AG04450 (cell line): ENCODE data around the gene TEX264. TPM values are rescaled to one million over a fixed set of nuclear protein-coding genes. Genes with fewer than 3 reads are reported as not detected.

Source experiments
- CTCF ChIA-PET: fragments of 300-600, 350-600 bp; formaldehyde crosslinking; extraction: SDS; loops from one replicate; lab custom pipeline; 2022; ENCODE audit warnings: antibody characterized with exemption, inconsistent platforms; lab: Charles Lee
- POLR2A ChIA-PET: fragments of 350-600 bp; formaldehyde crosslinking; extraction: SDS; loops from one replicate; lab custom pipeline; 2021; ENCODE audit warnings: antibody characterized with exemption, inconsistent platforms; lab: Yijun Ruan, JAX
- DNase-seq: peaks from one replicate; pipeline ENCODE4 v3.0.0-alpha.2; 2011; ENCODE audit warnings: low read depth, low spot score
- H3K27ac ChIP-seq: one replicate; pipeline ENCODE4 v1.5.1; 2012; ENCODE audit warnings: low read depth, low read length, control low read depth
- H3K27me3 ChIP-seq: one replicate; pipeline ENCODE4 v1.6.0; 2012; ENCODE audit warnings: low read length; ENCODE audit not compliant: control insufficient read depth, insufficient read depth
- H3K4me3 ChIP-seq: 2 replicates; pipeline ENCODE4 v1.5.1; 2011; ENCODE audit warnings: mild to moderate bottlenecking, low read depth, low read length, control low read depth
- H3K9me3 ChIP-seq: 2 replicates; pipeline ENCODE4 v1.5.1; 2012; ENCODE audit warnings: low read length; ENCODE audit not compliant: control insufficient read depth, insufficient read depth
- CTCF ChIP-seq: IDR thresholded peaks from 2 replicates; pipeline ENCODE4 v1.5.1; 2011; ENCODE audit warnings: low read depth, low read length, control low read depth, inconsistent platforms
- polyA plus RNA-seq: library from polyadenylated mRNA; depleted of rRNA; stranded (reverse); fragments of >200 nt; gene quantifications from 2 replicates; pipeline ENCODE4 v1.2.3, GENCODE V29; 2011

TEX264 gene
- polyA plus RNA-seq, 1 experiment = 40.6 TPM

GRCh38 chr3:51691021-51691420, 20.0 kb downstream of the TEX264 start:
- CTCF ChIA-PET = interaction anchor here (2.2 kb wide), 1 partner anchor 9 kb away, joined by 6 read pairs; no protein-coding TSS in a partner anchor
- no peak for TF ChIP-seq CTCF

GRCh38 chr3:51691949-51692348, 20.9 kb downstream of the TEX264 start:
- ChIA-PET CTCF (interaction anchor here (0.5 to 2.2 kb wide), 3 partner anchors 10 to 199 kb away, joined by 4 to 6 read pairs (median 4); no protein-coding TSS in a partner anchor), POLR2A (interaction anchor here (0.6 kb wide), 1 partner anchor 183 kb away, joined by 9 read pairs; no protein-coding TSS in a partner anchor)
- no peaks in the 10 kb centered on the region for H3K27me3 ChIP-seq
- no peak overlapping the region for H3K4me3 ChIP-seq
- no peak overlapping the region for H3K27ac ChIP-seq
- DNase-seq = no peak
- H3K9me3 ChIP-seq = no peaks in the 10 kb centered on the region
- TF ChIP-seq CTCF = no peak

More at GRCh38 chr3:51691021-51691420, 20.0 kb downstream of the TEX264 start:
- H3K27me3 ChIP-seq = no peaks in the 10 kb centered on the region
- no peak overlapping the region for H3K27ac ChIP-seq
- POLR2A ChIA-PET = no interaction called here
- no peak overlapping the region for H3K4me3 ChIP-seq
- no peaks in the 10 kb centered on the region for H3K9me3 ChIP-seq
- DNase-seq = no peak

- Histone ChIP-seq H3K27me3 (no peaks in the 10 kb centered on the region), H3K9me3 (no peaks in the 10 kb centered on the region), H3K27ac (no peak overlapping the region), H3K4me3 (no peak overlapping the region)
- TF ChIP-seq CTCF = no peak
- POLR2A ChIA-PET = no interaction called here
- CTCF ChIA-PET = no interaction called here
- no peak for DNase-seq
Observed at GRCh38 chr3:51692980-51693395, 21.9 kb downstream of the TEX264 start.

DNA sequence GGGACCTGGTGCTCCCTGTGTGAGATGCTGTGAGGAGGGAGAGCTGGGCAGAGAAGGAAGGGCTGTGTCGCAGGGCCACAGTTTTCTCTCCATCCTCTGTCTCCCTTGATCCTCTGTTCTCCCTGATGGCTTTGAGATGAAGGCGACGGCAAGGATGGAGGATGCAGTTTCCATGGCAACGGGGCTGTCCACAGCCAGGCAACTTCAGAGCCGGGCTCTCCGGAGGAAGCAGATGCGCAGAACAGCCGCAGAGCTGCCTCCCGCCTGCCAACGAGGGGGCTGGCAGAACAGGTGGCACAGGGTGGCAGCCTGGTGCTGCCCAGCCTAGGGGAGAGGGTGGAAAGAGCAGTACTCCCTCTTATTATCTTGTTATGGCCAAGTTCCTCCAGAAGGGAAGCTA, 25.9 kb downstream of the TEX264 start:
- ChIA-PET POLR2A (no interaction called here), CTCF (interaction anchor here (2.5 kb wide), 1 partner anchor 15 kb away, joined by 11 read pairs; no protein-coding TSS in a partner anchor)
- H3K27me3 ChIP-seq = no peaks in the 10 kb centered on the region
- TF ChIP-seq CTCF = no peak
- no peak overlapping the region for H3K27ac ChIP-seq
- no peaks in the 10 kb centered on the region for H3K9me3 ChIP-seq
- no peak overlapping the region for H3K4me3 ChIP-seq
- no peak for DNase-seq

DNA sequence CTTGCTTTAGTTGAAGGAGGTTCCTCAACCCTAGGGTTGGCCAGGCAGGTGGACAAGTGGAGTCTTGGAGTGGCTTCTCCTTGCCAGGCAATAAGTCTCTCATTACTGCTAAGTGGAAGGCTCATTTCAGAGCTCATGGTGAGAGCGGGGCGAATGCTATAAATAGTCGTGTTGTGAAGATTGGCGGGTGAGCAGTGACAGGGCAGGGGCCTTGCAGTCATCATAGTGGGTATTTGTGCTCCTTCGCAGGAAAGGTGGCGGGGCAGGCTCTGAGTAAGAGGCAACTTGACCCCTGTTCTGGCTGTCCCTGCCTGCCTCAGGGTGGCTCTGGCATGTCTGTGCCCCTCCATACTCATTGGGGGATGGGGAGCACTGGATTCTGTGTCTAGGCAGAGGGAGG, 27.2 kb downstream of the TEX264 start:
- ChIA-PET CTCF (interaction anchor here (2.5 kb wide), 1 partner anchor 17 kb away, joined by 11 read pairs; no protein-coding TSS in a partner anchor), POLR2A (no interaction called here)
- no peak for DNase-seq
- Histone ChIP-seq H3K27ac (no peak overlapping the region), H3K4me3 (no peak overlapping the region), H3K27me3 (no peaks in the 10 kb centered on the region), H3K9me3 (no peaks in the 10 kb centered on the region)
- no peak for TF ChIP-seq CTCF
